Ectodermal cell (in vitro differentiated cells): ENCODE results near the gene SHCBP1.
"Not testable (repeated sequence)": the region's sequence is repeated elsewhere in the genome, so short reads cannot be mapped to it uniquely, and the experiment has no call there.

ENCODE experiments used
- H3K27ac ChIP-seq: 2 replicates; pipeline ENCODE4 v1.7.0; 2013; ENCODE audit warnings: mild to moderate bottlenecking, low read depth, low read length; ENCODE audit not compliant: insufficient read depth, poor library complexity, severe bottlenecking
- H3K27me3 ChIP-seq: 2 replicates; pipeline ENCODE4 v1.7.0; 2013; ENCODE audit warnings: mild to moderate bottlenecking, low read length; ENCODE audit not compliant: insufficient read depth, control insufficient read depth, poor library complexity, severe bottlenecking
- H3K36me3 ChIP-seq: one replicate; pipeline ENCODE4 v1.7.0; 2013; ENCODE audit warnings: low read length; ENCODE audit not compliant: control insufficient read depth, insufficient read depth
- H3K4me1 ChIP-seq: one replicate; pipeline ENCODE4 v1.7.0; 2013; ENCODE audit warnings: low read length; ENCODE audit not compliant: control insufficient read depth, insufficient read depth
- H3K4me3 ChIP-seq: 2 replicates; pipeline ENCODE4 v1.7.0; 2013; ENCODE audit warnings: low read depth, low read length, control low read depth; ENCODE audit not compliant: insufficient read depth
- H3K9me3 ChIP-seq: 2 replicates; pipeline ENCODE4 v1.7.0; 2013; ENCODE audit warnings: mild to moderate bottlenecking, low read length, moderate library complexity; ENCODE audit not compliant: control insufficient read depth
- WGBS, 2 experiments: methylation state at CpG; one replicate each; pipeline ENCODE4 v1.1.7; 2013; ENCODE audit warnings: missing lambda C conversion rate in 2 of 2; 5-methylcytosine and 5-hydroxymethylcytosine counted together

SHCBP1 gene

GRCh38 chr16:46573008-46573833 is 48.0 kb downstream of the SHCBP1 start:
- H3K4me1 ChIP-seq, result no peaks in the 10 kb centered on the region
- no peak overlapping the region for H3K27ac ChIP-seq
- WGBS, 2 experiments, result 75% methylated on average over 26 of the region's 27 CpGs

GRCh38 chr16:46569231-46569735 is 51.9 kb downstream of the SHCBP1 start:
- no peaks in the 10 kb centered on the region for H3K27me3 ChIP-seq
- H3K27ac ChIP-seq, result no peak overlapping the region
- 91 to 92% methylated on average over 27 of the region's 27 CpGs for WGBS, 2 experiments
- H3K4me3 ChIP-seq, result no peak overlapping the region
- no peaks in the 10 kb centered on the region for H3K36me3 ChIP-seq
- no peaks in the 10 kb centered on the region for H3K4me1 ChIP-seq
- H3K9me3 ChIP-seq, result no peaks in the 10 kb centered on the region

More at GRCh38 chr16:46573008-46573833, 48.0 kb downstream of the SHCBP1 start:
- Histone ChIP-seq H3K9me3 (no peaks in the 10 kb centered on the region), H3K36me3 (no peaks in the 10 kb centered on the region), H3K4me3 (no peak overlapping the region), H3K27me3 (no peaks in the 10 kb centered on the region)

DNA sequence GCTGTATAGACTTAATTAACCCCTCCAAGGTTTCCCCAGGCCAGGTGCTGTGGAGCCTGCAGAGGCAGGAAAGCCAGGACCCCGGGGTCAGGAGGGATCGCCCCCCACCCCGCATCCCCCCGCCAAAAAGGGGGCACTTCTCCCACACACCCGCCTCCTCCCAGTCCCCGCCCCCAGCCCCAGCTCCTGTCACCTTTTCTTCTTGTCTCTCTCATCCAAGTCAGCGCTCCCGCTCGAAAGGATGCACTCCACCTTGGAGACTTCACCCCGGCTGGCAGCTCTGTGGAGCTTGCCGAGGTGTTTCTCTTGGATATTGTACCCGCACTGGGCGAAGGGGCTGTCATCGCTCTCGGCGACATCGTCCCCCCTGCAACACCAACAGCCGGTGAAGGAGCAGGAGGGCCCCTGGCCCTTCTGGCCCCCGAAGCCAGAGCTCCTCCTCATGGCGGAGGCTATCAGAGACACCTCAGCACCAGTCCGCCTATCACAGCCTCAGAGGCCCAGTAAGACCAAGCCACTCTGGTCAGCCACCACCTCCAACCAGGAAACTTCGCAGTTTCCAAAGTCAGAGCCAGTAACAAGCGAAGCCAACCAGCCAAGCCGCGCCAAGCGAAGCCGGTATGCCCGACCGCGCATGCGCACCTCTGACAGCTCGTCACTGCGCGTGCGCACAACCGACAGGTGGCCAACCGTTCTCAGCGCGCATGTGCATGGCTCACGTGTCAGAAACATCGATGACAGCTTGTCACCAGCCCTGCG is 52.5 kb downstream of the SHCBP1 start:
- no peak overlapping the region for H3K27ac ChIP-seq
- no peaks in the 10 kb centered on the region for H3K36me3 ChIP-seq
- 93 to 94% methylated on average over 42 of the region's 42 CpGs for WGBS, 2 experiments
- no peaks in the 10 kb centered on the region for H3K4me1 ChIP-seq
- H3K4me3 ChIP-seq, result no peak overlapping the region
- H3K9me3 ChIP-seq, result no peaks in the 10 kb centered on the region
- no peaks in the 10 kb centered on the region for H3K27me3 ChIP-seq

GRCh38 chr16:46562979-46563378 is 58.2 kb downstream of the SHCBP1 start:
- Histone ChIP-seq H3K27me3 (no peaks in the 10 kb centered on the region), H3K27ac (no peak overlapping the region), H3K36me3 (no peaks in the 10 kb centered on the region), H3K4me1 (no peaks in the 10 kb centered on the region), H3K9me3 (no peaks in the 10 kb centered on the region), H3K4me3 (no peak overlapping the region)
- WGBS, 2 experiments, result 81 to 84% methylated on average over 3 of the region's 3 CpGs

DNA sequence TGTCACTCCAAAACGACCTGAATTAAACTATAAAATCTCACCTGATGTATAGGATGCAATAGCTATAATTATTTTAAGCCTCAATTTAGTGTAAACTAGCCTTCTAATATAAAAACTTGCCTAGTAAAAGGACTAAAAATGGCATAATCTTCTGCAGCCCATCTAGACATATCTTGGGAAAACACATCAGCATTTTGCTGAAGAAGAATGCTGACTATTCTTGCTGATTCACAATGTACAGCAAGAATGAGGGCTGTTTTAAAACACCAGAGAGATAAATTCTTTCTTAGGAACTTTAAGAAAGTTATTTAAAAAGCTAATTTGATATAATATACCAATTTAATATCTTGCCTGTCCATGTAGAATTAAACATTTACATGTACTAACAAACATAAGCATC is 63.2 kb downstream of the SHCBP1 start:
- H3K4me3 ChIP-seq, result no peak overlapping the region
- H3K27me3 ChIP-seq, result no peaks in the 10 kb centered on the region
- H3K27ac ChIP-seq, result no peak overlapping the region
- no peaks in the 10 kb centered on the region for H3K9me3 ChIP-seq
- no peaks in the 10 kb centered on the region for H3K4me1 ChIP-seq
- H3K36me3 ChIP-seq, result no peaks in the 10 kb centered on the region
- 33% methylated on average over 1 of the region's 1 CpG; no CpG with 5 or more reads in 1 of the 2 experiments for WGBS, 2 experiments

DNA sequence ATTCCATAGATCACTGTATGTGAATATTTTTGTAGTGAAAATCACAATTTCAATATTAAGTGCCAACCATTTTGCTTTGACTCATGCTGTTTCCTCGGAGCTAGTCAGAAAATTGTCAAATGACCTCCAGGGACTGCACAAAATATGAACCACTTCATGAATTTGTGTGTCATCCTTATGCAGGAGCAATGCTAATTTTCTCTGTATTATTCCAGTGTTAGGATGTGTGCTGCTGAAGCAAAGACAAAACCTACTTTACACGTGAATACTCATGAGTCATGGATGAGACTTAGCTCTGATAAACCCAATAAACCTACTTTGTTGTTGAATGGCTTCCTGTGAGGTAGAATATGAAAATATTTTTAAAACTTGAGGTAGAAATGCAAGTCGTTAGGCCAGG is 65.2 kb downstream of the SHCBP1 start:
- Histone ChIP-seq H3K27ac (no peak overlapping the region), H3K4me3 (no peak overlapping the region), H3K36me3 (no peaks in the 10 kb centered on the region), H3K4me1 (no peaks in the 10 kb centered on the region), H3K9me3 (no peaks in the 10 kb centered on the region), H3K27me3 (no peaks in the 10 kb centered on the region)
- 79 to 81% methylated on average over 3 of the region's 3 CpGs for WGBS, 2 experiments

DNA sequence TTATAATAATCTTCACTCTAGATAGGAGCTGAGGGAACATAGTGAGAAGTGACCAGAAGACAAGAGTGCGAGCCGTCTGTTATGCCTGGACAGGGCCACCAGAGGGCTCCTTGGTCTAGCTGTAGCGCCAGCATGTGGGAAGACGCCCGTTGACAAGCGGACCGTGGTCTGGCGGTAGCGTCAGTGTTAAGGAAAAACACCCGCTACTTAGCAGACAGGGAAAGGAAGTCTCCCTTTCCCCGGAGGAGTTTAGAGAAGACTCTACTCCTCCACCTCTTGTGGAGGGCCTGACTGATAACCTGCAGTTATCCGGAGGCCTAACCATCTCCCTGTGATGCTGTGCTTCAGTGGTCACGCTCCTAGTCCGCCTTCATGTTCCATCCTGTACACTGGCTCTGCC is 66.7 kb downstream of the SHCBP1 start:
- H3K27me3 ChIP-seq, H3K4me1 ChIP-seq, H3K9me3 ChIP-seq, H3K36me3 ChIP-seq, H3K4me3 ChIP-seq, H3K27ac ChIP-seq: not testable (repeated sequence)
- 17 to 21% methylated on average over 14 of the region's 14 CpGs for WGBS, 2 experiments

- Histone ChIP-seq H3K9me3 (peaks cover 2% of the 10 kb centered on the region), H3K4me3 (no peak overlapping the region), H3K4me1 (no peaks in the 10 kb centered on the region), H3K36me3 (no peaks in the 10 kb centered on the region), H3K27ac (no peak overlapping the region), H3K27me3 (no peaks in the 10 kb centered on the region)
- 50 to 61% methylated on average over 2 to 3 of the region's 3 CpGs for WGBS, 2 experiments
These were observed 71.7 kb downstream of the SHCBP1 start for GRCh38 chr16:46549477-46549876.
